HG03066 (cell line): ENCODE data around the gene WSB1.
"Not testable (repeated sequence)": the region's sequence is repeated elsewhere in the genome, so short reads cannot be mapped to it uniquely, and the experiment has no call there.

Experiments
- ATAC-seq: cut with Tn5 transposase; IDR thresholded peaks from one replicate; pipeline ENCODE4 v1.9.1; 2021; ENCODE audit warnings: low read depth; ENCODE audit not compliant: unreplicated experiment

WSB1 gene

DNA sequence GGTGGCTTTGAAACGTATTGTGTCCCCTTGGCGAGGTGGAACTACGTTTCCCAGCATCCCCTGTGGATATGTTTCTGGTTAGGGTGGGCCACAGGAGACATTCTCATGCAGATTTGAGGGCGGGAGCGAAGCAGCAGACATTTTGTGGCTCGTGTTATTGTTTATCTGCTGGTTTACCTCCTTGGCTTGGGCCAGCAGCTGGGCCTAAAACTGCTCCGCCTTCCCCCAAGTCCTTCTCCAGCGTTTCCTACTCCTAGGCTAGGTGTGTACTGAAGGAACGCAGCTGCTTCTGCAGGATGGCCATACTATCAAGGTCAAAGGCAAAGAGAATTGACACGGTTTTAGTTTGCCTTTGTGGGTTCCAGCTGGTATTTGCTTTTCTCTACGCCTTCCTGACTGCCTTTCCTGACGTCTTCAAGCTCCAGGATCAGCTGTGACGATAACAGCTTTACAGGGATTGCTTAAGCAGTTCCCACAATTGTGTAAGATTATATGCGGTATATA lies 17.2 kb upstream of the WSB1 start:
- ATAC-seq: no peak

DNA sequence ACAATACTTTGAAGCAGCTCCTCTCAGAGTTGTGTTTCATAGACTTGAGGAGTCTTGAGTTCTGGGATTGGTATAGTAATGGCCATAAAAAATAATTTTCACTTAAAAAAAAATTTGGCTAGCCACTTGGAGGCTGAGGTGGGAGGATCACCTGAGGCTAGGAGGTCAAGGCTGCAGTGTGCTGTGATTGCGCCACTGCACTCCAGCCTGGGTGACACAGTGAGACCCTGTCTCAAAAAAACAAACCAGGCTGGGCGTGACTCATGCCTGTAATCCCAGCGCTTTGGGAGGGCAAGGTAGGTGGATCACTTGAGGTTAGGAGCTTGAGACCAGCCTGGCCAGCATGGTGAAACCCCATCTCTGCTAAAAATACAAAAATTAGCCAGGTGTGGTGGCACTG lies 14.8 kb upstream of the WSB1 start:
- ATAC-seq: not testable (repeated sequence)

GRCh38 chr17:27280527-27280926 lies 13.4 kb upstream of the WSB1 start:
- no peak for ATAC-seq

DNA sequence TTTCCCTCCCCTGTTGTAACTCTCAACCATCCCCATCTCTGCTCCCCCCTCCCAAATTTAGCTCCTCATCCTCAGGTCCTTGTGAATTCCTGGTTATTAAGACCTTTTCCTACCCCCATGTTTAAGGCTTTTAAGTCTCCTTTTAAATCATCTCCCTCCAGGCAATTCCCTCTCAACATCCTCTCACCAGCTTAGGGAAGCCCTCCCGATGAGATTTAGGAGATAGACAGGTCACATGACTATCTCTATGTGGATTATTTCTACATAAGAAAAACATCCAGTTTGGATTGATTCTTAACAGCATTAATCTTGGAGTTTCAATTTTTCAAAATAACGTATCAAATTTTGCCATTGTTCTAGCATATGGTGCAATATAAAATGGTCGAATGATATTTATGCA lies 12.5 kb upstream of the WSB1 start:
- ATAC-seq: no peak

DNA sequence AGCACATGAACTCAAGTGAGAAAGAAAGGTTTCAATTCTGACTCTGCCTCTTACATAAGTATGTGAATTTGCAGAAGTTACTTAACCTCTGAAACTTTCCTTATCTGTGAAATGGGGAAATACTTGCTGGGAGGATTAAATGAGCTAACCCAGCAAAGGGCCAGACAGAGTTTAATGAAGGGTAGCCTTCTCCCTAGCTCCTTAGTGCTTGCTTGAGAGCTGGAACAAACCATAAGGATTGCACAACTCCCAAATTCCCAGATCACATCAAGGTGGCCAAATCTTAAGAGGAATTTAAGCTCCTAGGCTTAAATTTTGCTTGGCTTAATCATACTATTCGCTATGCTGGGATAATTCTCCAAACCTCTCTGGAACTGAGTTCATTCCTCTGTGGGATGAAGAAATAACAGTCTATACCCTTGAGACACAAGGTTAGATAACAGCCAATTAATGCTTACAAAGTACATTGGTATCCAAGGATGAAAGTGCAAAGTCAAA lies 11.8 kb upstream of the WSB1 start:
- ATAC-seq: no peak

GRCh38 chr17:27283060-27283459 lies 10.9 kb upstream of the WSB1 start:
- ATAC-seq: no peak

DNA sequence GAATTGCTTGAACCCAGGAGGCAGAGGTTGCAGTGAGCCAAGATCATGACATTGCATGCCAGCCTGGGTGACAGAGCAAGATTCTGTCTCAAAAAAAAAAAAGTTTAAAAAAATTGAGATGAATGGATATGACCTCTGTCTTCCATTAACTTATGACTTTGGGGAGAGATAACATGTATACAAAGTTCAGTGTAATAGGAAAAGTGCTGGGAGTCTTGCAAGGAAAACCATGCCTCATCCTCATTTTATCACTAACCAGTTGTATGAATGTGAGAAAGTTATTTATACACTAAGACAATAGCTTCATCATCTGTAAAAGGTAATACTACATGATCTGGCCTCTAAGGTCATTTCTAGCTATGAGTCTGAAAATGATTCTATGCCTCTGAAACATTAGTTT lies 10.2 kb upstream of the WSB1 start:
- no peak for ATAC-seq

- no peak for ATAC-seq
Measured at GRCh38 chr17:27284811-27285415, 9.0 kb upstream of the WSB1 start.

GRCh38 chr17:27285516-27285915 lies 8.4 kb upstream of the WSB1 start:
- no peak for ATAC-seq

DNA sequence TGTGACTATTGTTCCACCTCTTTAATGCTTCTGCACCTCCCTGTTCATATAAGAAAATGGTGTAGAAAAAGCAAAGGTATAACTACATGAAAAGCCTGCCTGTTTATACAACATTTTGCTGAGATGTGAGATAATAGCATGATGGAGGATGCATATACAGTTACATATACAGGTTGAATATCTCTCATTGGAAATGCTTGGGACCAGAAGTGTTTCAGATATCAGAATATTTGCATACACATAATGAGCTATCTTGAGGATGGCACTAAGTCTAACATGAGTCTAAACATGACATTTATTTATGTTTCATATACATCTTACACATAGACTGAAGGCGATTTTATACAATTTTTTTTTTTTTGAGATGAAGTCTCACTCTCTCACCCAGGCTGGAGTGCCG lies 5.7 kb upstream of the WSB1 start:
- ATAC-seq: no peak

- no peak for ATAC-seq
Measured at GRCh38 chr17:27289856-27290255, 4.1 kb upstream of the WSB1 start.

DNA sequence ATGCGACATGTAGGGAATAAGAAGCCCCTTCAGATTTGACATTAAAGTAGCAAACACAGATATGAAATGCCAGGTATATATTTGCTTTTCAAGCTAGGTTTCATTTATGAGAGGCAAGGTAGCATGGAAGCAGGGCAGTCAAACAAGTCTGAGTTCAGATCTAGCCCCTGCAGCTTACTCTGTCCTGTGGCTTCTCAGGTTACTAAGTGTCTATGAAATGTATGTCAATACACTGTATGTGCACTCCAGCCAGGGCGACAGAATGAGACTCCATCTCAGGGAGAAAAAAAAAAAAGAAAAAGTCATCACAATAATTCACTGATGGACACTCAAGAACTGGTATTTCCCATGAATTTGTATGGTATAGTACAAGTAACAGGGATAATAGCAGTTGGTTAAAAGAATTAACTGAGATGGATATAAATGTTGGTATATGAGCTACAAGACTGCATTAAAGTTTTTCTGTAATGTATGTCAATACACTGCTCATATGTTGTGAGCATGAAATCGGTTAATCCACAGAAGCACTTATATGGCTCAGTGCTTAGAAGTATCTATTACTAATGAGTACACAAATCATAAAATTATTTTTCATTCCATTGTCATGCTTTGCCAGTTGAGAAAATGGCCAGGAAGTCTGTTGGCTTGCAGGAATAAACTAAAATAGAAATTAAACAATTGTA lies 2.9 kb upstream of the WSB1 start:
- no peak for ATAC-seq

- ATAC-seq: no peak
Measured at GRCh38 chr17:27293359-27293897, 486 bp upstream of the WSB1 start.

DNA sequence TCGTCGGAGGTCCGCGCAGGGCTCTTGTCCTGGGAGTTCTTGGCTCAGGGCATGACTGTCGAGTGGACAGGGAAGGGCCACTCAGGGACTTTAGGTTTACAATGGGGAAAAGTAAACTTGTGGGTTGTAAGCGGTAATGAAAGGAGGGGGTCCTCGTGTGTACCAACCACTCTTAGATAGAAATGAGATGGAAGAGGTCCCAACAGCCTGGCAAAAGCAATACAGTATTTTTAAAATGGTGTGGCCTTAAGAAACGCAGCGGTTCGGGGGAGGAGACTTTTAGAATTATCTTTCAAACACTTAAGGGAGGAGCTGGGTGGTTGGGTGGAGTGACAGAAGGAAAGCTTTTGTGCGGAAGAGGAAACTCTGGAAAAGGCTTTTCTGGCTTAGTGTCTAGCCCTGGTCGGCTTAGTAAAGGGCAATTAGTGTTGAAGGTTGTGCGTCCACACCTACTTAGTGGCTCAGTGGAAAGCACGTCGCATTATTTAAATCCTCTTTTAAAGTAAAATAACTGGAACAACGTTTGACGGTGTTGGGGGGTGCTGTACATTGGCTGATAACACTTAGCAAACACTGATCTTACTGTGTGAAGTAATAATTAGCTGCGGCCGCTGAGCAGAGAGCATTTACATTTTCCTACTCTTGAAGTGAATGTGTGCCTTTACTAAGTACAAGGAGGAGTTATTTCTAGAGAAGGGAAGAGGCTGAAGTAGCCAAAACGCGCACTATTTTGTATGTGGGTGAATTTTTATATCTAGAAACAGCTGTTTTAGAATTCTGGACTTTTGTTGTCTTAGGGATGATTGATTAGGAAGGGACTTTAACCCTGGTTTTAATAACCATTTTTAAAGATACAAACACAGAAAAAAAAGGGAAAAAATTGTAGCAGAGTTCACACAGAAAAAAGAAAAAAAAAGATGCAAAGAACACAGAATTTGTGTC lies 1.0 kb downstream of the WSB1 start:
- ATAC-seq: no peak

GRCh38 chr17:27295945-27296344 lies 2.0 kb downstream of the WSB1 start:
- no peak for ATAC-seq

- no peak for ATAC-seq
Measured at GRCh38 chr17:27296428-27296979, 2.6 kb downstream of the WSB1 start.

DNA sequence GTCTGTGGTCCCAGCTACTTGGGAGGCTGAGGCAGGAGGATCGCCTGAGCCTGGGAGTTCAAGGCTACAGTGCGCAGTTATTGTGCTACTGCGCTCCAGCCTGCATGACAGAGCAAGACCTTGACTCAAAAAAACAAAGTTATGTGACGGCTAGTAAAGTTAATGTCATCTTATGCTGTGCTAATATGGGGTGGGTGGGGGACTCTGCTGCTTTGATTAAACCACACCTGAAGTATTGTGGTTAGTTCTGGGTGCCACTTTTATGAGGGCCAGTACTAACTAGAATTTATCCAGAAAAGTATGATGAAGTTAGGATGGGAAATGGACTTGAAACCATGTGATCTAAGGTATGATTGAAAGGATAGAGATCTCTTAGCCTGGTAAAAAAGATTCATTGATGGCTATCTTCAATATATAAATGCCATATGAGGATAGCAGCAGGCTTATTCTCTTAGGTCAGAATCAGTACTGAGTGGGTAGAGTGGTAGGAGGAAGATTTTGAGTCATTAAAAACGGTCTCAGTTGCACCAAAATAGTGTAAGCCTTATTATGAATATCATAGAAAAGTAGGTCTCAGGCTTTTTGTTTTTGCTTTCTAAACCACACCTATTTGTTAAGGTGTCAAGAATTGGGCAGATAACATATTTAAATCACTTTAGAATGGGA lies 5.6 kb downstream of the WSB1 start:
- ATAC-seq: no peak

GRCh38 chr17:27303734-27304133 lies 9.8 kb downstream of the WSB1 start:
- ATAC-seq: no peak

GRCh38 chr17:27306276-27306835 lies 12.4 kb downstream of the WSB1 start:
- ATAC-seq: no peak
